ENCODE results near the gene CNOT4.

- no peak for TF ChIP-seq EGR1 (IDR thresholded peaks at IDR 0.05)
- TF ChIP-seq USF1 (IDR thresholded peaks at IDR 0.05) = no peak
- no peak for TF ChIP-seq RAD21 (IDR thresholded peaks at IDR 0.05; ENCODE audit: low read depth)
These were observed 786 bp upstream of the CNOT4 start for GRCh38 chr7:135510592-135511183.
